HFF-Myc (cell line): ENCODE data around the gene GPR101.

Experiments used
- DNase-seq: peaks from one replicate; pipeline ENCODE4 v3.0.0-alpha.2; 2011; ENCODE audit warnings: low read depth; ENCODE audit errors: extremely low read depth
- H3K4me3 ChIP-seq: replicated peaks from 2 replicates; pipeline ENCODE4 v1.5.1; 2011; ENCODE audit warnings: low read depth, mild to moderate bottlenecking, control low read depth, low read length
- CTCF ChIP-seq: IDR thresholded peaks from 2 replicates; pipeline ENCODE4 v1.5.1; 2012; ENCODE audit warnings: mild to moderate bottlenecking, low read depth, low read length, control low read depth; ENCODE audit errors: missing control alignments

GPR101 gene, protein sequence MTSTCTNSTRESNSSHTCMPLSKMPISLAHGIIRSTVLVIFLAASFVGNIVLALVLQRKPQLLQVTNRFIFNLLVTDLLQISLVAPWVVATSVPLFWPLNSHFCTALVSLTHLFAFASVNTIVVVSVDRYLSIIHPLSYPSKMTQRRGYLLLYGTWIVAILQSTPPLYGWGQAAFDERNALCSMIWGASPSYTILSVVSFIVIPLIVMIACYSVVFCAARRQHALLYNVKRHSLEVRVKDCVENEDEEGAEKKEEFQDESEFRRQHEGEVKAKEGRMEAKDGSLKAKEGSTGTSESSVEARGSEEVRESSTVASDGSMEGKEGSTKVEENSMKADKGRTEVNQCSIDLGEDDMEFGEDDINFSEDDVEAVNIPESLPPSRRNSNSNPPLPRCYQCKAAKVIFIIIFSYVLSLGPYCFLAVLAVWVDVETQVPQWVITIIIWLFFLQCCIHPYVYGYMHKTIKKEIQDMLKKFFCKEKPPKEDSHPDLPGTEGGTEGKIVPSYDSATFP

DNA sequence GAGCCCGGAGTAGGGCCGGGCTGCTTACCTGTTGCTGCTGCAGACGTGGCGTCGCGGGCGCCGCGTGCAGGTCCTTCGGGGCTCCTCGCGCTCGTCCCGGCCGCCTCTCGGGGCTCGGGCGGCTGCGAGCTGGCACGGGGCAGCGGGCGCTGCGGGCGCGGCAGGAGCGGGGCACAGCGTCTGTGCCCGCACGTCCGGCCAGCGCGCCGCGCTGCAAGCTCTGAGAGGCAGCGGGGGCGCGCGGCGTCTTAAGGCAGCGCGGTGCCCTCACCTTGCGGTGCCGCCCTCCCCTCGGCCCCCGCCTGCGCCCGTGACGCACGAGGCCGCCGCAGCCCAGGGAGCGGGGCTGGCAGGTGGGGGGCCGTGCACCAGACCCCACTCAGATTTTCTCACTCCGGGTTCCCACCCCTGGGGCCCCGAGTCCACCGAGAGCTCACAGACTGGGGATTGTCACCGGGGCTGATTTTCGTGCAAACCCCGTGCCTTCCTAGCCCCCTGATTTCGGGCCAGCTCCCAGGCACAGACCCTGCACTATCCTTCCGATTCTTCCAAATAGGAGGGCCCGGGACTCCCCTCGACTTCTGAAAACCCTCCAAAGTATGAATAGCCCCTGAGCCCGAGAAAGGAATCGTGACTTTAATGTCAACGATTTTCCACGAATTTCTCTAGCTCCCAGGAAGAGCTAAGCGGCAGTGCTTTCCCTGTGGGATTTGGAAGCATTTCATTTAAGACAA lies at the start of gene GPR101:
TSS of gene GPR101 (minus strand) at position 222 of the 734 bp plus-strand sequence. CDS start 2,321 bp downstream, outside the sequence.
- no peak for TF ChIP-seq CTCF
- H3K4me3 ChIP-seq, result no peak within 1 kb of the TSS
- DNase-seq, result no peak

DNA sequence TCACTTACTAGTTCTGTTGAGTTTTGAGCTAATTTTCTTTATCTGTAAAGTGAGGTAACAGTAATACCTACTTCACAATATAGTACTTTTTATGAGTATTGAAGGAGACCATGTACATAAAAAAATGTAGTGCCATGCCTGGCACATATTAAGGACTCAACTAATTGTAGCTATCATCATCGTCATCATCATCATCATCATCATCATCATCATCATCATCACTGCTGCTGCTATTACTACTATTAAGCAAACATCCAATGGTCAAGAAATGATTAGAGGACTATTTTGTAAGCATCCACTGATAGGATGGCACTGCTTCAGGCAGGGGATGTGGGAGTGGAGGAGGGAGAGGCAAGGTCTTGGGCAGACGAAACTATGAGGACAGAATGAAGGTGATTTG lies 47.4 kb upstream of the GPR101 start:
- no peak for DNase-seq
- H3K4me3 ChIP-seq, result no peak overlapping the region
- no peak for TF ChIP-seq CTCF

DNA sequence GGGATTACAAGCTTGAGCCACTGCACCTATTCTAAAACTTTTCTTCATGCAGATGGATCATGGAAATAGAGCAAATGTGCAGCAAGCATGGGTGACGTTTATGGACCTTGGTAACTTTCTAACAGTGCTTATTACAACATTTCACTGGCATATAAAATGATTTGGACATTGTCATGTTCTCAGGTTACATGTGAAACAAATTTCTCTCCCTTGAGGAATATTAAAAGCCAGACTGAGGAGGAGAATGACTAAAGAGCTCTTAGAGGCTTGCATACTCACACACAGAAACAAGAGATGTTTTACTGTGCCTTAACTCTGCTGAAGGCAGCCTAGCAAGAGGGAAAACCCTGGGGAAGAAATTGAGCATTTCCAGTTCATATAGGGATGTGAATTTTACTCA lies 38.6 kb upstream of the GPR101 start:
- no peak overlapping the region for H3K4me3 ChIP-seq
- TF ChIP-seq CTCF, result no peak
- no peak for DNase-seq

DNA sequence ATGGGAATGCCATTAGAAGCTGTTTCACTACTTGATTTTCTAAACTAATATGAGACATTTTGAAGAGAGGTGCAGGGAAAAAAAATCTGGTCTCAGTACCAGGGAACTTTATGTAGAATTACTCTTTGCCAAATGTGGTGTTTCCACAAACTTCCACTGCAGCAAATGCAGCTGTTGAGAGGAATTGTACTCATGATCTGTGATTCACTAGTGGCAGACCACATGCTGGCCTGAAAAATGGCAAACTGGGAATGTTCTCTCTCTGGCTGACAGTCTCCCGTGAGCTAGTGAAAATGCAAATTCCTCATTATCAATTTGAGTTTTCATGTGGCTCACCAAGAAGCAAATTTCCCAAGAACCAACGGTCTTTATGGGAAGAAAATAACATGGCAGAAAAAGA lies 37.8 kb upstream of the GPR101 start:
- no peak overlapping the region for H3K4me3 ChIP-seq
- no peak for TF ChIP-seq CTCF
- no peak for DNase-seq

GRCh38 chrX:137067147-137067546 lies 33.4 kb upstream of the GPR101 start:
- TF ChIP-seq CTCF, result no peak
- DNase-seq, result no peak
- H3K4me3 ChIP-seq, result no peak overlapping the region

DNA sequence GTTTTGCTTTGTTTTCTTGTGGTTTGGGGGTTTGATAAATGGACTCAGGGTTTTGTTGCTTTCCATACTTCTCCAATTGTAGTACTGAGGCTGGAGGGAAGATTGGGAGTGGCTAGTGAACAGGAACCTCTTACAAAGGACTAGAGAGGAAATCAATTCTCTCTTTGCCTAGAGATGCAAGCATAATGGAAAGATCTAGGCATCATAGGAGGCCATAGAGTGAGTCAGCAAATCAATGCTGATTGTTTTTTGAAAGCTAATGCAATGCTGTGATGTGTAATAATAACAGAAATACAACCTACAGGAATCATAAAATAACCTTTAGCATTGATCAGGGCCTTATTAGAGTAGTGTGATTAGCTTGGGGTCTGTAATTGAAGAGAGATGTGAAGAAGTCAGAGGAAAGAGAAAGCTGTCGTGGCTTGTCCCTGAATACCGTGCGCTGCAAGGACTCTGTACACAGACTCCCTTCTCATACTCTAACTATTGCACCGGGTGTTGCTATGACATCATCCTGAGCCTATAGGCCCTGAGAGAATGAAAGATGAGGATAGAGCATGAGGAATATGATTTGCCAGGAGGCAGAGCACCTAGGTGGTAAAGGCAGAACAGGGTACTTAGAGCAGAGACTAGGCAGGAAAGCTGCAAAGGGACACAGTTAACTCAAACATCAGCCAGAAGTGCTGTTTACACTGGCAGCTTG lies 29.3 kb upstream of the GPR101 start:
- H3K4me3 ChIP-seq, result no peak overlapping the region
- DNase-seq, result no peak
- no peak for TF ChIP-seq CTCF
